Measurements from ENCODE around the gene PDE4D.

The PDE4D gene

DNA sequence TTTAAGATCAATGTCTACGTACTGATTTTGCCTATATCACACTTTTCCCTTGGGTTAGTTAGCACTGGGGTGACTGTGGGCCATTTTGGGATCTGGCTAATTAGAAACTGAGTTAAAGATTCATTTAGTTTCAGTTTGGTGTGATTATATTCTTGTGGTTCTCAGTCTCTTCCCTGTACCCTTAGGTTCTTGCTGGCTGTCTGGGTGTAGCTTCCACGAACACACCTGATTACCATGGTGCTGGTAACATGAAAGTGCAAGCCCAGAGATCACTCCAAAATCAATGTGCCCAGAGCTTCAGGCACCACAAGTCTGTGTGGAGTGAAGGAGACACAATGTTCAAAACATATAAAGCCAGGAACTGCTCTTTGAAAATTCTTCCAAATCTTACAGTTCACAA is 248.1 kb downstream of the PDE4D start:
- TF ChIP-seq, protein P1, sequence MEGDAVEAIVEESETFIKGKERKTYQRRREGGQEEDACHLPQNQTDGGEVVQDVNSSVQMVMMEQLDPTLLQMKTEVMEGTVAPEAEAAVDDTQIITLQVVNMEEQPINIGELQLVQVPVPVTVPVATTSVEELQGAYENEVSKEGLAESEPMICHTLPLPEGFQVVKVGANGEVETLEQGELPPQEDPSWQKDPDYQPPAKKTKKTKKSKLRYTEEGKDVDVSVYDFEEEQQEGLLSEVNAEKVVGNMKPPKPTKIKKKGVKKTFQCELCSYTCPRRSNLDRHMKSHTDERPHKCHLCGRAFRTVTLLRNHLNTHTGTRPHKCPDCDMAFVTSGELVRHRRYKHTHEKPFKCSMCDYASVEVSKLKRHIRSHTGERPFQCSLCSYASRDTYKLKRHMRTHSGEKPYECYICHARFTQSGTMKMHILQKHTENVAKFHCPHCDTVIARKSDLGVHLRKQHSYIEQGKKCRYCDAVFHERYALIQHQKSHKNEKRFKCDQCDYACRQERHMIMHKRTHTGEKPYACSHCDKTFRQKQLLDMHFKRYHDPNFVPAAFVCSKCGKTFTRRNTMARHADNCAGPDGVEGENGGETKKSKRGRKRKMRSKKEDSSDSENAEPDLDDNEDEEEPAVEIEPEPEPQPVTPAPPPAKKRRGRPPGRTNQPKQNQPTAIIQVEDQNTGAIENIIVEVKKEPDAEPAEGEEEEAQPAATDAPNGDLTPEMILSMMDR (IDR thresholded peaks at IDR 0.05; ENCODE audit: low read depth, low read length): no peak
- no peaks in the 10 kb centered on the region for H3K36me3 ChIP-seq
- H3K27ac ChIP-seq: no peak overlapping the region
- H3K4me3 ChIP-seq (ENCODE audit: low read depth, low read length): no peak overlapping the region
- DNase-seq: no peak
- no peaks in the 10 kb centered on the region for H3K27me3 ChIP-seq (ENCODE audit: insufficient read depth, low read depth, severe bottlenecking)
- no peaks in the 10 kb centered on the region for H3K9me3 ChIP-seq (ENCODE audit: severe bottlenecking)

DNA sequence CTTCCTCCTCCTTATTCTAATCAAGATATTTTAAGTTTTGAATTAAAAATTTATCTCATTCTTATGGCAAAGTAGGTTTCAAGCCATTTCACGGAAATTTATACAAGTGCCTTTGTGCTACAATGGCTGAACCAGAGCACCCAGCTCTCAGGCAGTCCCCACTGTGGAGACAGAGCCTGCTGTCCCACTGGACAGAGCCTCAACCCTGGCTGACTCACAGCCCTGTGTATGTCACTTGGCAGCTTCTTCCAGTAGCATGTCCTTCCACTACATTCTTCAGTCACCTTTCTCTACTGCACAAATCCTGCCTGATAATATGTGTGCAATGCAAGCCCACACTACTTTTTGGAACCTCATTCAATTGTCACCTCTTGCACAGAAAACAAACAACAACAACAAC is 253.1 kb downstream of the PDE4D start:
- H3K36me3 ChIP-seq: no peaks in the 10 kb centered on the region
- no peak for DNase-seq
- H3K9me3 ChIP-seq (ENCODE audit: severe bottlenecking): no peaks in the 10 kb centered on the region
- TF ChIP-seq, protein P1 (IDR thresholded peaks at IDR 0.05; ENCODE audit: low read depth, low read length): no peak
- no peak overlapping the region for H3K4me3 ChIP-seq (ENCODE audit: low read depth, low read length)
- H3K27ac ChIP-seq: no peak overlapping the region
- no peaks in the 10 kb centered on the region for H3K27me3 ChIP-seq (ENCODE audit: insufficient read depth, low read depth, severe bottlenecking)

DNA sequence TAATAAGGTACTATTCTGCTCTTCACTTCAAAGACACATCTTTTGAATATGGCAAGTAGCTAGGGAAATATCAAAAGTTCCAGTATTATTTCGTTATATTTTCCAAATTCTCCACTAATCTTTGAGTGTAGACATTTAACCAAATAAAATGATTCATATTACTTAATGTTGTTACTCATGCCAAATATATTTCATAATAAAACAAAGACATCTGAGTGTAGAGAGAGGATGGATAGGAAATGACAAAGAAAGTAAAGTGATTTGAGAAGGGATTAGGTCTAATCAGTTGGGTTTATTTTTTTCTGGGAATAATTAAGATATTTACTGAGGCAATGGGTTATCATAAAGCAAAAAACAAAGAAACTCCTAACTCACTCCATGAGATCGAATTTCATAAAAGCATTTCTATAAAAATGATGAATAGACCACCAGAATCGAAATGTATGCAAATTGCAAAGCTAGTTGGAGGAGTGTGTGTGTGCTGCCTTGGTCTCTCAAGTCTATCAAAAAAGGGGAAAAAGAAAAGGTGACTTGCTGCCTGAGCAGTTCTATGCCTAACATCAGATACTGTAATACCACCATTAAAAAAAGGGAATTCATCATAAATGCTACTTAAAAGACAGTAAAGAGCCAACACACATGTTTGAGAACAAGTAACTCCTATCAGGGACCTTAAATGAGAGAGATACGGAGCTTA is 255.5 kb downstream of the PDE4D start:
- H3K9me3 ChIP-seq (ENCODE audit: severe bottlenecking): no peaks in the 10 kb centered on the region
- TF ChIP-seq, protein P1 (IDR thresholded peaks at IDR 0.05; ENCODE audit: low read depth, low read length): no peak
- H3K27me3 ChIP-seq (ENCODE audit: insufficient read depth, low read depth, severe bottlenecking): no peaks in the 10 kb centered on the region
- no peaks in the 10 kb centered on the region for H3K36me3 ChIP-seq
- no peak for DNase-seq
- no peak overlapping the region for H3K27ac ChIP-seq
- no peak overlapping the region for H3K4me3 ChIP-seq (ENCODE audit: low read depth, low read length)

DNA sequence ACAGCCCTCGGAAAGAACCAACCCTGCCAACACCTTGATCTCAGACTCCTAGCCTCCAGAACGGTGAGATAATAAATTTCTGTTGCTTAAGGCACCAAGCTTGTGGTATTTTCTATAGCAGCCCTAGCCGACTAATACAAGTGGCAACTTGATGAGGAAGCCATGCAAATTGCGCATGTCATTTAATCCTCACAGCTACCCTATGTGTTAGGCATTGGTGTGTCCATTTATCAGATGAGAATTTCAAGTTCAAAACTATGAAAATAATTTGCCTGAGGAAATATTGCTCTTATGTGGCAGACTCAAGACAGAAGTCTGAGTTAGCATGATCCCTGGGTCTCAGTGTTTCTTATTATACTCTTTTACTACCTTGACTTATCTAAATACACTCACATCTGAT is 264.0 kb downstream of the PDE4D start:
- no peaks in the 10 kb centered on the region for H3K36me3 ChIP-seq
- TF ChIP-seq, protein P1 (IDR thresholded peaks at IDR 0.05; ENCODE audit: low read depth, low read length): no peak
- no peaks in the 10 kb centered on the region for H3K27me3 ChIP-seq (ENCODE audit: insufficient read depth, low read depth, severe bottlenecking)
- H3K9me3 ChIP-seq (ENCODE audit: severe bottlenecking): no peaks in the 10 kb centered on the region
- H3K27ac ChIP-seq: no peak overlapping the region
- no peak overlapping the region for H3K4me3 ChIP-seq (ENCODE audit: low read depth, low read length)
- no peak for DNase-seq

DNA sequence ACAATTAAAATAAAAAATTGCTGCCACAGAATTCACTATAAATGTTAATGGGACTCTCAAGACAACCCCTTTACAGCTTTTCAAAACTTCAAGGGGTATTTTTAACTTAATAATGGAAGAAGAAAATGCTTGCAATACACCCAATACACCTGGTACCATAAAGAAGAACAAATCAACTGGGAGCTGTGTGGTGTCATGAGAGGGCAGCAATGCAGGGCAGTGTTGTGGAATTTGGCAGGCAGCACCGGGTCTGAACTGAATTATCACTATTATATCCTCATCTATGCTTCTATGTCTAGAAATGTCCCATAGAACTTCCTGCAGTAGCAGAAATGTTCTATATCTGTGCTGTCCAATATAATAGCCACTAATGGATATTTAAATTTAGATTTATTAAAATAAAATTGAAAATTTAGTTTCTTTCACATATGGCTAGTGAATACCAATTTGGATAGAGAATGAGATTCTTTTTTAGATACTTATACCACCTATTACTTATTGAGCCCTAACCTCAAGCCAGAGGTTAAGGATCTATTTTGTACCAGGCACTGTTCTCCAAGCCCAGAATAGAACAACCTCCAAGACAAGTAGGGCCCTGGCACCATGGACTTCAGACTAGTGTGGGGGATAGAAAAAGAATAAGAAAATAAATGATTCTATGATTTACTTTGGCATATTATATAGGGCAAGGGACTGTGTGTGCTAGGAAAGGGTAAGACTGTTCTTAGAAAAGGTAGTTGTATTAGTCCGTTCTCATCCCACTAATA is 265.3 kb downstream of the PDE4D start:
- Histone ChIP-seq H3K4me3 (ENCODE audit: low read depth, low read length) (no peak overlapping the region), H3K9me3 (ENCODE audit: severe bottlenecking) (no peaks in the 10 kb centered on the region), H3K36me3 (no peaks in the 10 kb centered on the region), H3K27me3 (ENCODE audit: insufficient read depth, low read depth, severe bottlenecking) (no peaks in the 10 kb centered on the region), H3K27ac (no peak overlapping the region)
- TF ChIP-seq, protein P1 (IDR thresholded peaks at IDR 0.05; ENCODE audit: low read depth, low read length): no peak
- DNase-seq: no peak
